Astrocyte (in vitro differentiated cells and primary cell): ENCODE measurements around the gene CDC14B.

Experiments
- EZH2 ChIP-seq: IDR thresholded peaks from 2 replicates; pipeline ENCODE4 v1.6.1; 2012; ENCODE audit warnings: mild to moderate bottlenecking, low read length, inconsistent platforms; ENCODE audit not compliant: insufficient read depth
- TF ChIP-seq, protein P1 (sequence below): IDR thresholded peaks from 2 replicates; pipeline ENCODE4 v1.5.1; 2011; ENCODE audit warnings: low read depth, mild to moderate bottlenecking, inconsistent platforms, low read length, moderate library complexity; ENCODE audit not compliant: insufficient read depth

DNA sequence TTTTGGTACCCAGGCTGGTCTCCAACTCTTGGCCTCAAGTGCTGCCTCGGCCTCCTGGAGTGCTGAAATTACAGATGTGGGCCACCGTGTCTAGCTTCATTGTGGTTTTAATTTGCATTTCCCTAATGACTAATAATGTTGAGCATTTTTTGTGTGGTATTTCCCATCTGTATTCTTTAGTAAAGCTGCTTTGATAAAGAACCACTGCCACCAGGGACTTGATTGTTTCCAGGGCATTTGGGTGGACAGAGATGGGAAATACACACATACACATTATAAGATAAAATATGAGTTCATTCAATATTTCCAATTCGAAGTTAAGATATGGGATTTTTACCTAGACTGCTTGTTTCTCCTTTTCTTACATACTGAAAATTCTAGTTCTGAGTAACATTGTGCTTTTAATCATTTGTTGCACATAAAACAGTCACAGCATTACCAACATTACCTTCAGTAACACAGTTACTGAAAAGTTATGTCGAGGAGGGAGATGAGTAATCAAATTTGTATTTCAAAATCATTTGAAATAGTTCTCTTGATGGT is 140.7 kb downstream of the CDC14B start:
- TF ChIP-seq, protein P1, sequence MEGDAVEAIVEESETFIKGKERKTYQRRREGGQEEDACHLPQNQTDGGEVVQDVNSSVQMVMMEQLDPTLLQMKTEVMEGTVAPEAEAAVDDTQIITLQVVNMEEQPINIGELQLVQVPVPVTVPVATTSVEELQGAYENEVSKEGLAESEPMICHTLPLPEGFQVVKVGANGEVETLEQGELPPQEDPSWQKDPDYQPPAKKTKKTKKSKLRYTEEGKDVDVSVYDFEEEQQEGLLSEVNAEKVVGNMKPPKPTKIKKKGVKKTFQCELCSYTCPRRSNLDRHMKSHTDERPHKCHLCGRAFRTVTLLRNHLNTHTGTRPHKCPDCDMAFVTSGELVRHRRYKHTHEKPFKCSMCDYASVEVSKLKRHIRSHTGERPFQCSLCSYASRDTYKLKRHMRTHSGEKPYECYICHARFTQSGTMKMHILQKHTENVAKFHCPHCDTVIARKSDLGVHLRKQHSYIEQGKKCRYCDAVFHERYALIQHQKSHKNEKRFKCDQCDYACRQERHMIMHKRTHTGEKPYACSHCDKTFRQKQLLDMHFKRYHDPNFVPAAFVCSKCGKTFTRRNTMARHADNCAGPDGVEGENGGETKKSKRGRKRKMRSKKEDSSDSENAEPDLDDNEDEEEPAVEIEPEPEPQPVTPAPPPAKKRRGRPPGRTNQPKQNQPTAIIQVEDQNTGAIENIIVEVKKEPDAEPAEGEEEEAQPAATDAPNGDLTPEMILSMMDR, result no peak
- TF ChIP-seq EZH2, result no peak
